Naive thymus-derived CD8-positive, alpha-beta T cell (primary cell): ENCODE results near the gene RTP5. TPM values are rescaled to one million over a fixed set of nuclear protein-coding genes. Genes with fewer than 3 reads are reported as not detected.

Source experiments
- ATAC-seq, 2 donors: fragments of 150-1000 bp; cut with Tn5 transposase in 1 of 2; sonication (Bioruptor Pico), chemical (Tn5 transposase) in 1 of 2; 1 replicate in 1 of 2; 2 replicates in 1 of 2; pipeline ENCODE4 v1.10.0; 2021; ENCODE audit warnings: mild to moderate bottlenecking in 2 of 2, moderate library complexity in 2 of 2
- POLR2A ChIA-PET: fragments of 350-600 bp; sonication (Branson Sonifier 250); formaldehyde crosslinking; loops from one replicate; lab custom pipeline; 2021; ENCODE audit warnings: antibody characterized with exemption; lab: Charles Lee
- DNase-seq, 10 donors: peaks; one replicate each; pipeline versions ENCODE4 v3.0.0 to v3.0.0-alpha.2; 2020 to 2022
- H3K27ac Mint-ChIP-seq, 10 donors: one replicate each; pipeline ENCODE4 v1.8.0; 2020 to 2022; ENCODE audit warnings: mild to moderate bottlenecking in 10 of 10, mixed read lengths in 10 of 10, moderate library complexity in 4 of 10, inconsistent platforms in 1 of 10
- H3K27me3 Mint-ChIP-seq, 5 donors: one replicate each; pipeline ENCODE4 v1.8.0; 2021 to 2022; ENCODE audit warnings: mixed read lengths in 5 of 5
- H3K36me3 Mint-ChIP-seq, 3 donors: one replicate each; pipeline ENCODE4 v1.8.0; 2020 to 2022; ENCODE audit warnings: mixed read lengths in 3 of 3, mild to moderate bottlenecking in 2 of 3, inconsistent platforms in 1 of 3
- H3K4me1 Mint-ChIP-seq, 4 donors: one replicate each; pipeline ENCODE4 v1.8.0; 2021 to 2022; ENCODE audit warnings: mixed read lengths in 4 of 4
- H3K4me3 Mint-ChIP-seq, 10 donors: one replicate each; pipeline ENCODE4 v1.8.0; 2020 to 2022; ENCODE audit warnings: mild to moderate bottlenecking in 10 of 10, mixed read lengths in 10 of 10, moderate library complexity in 6 of 10, inconsistent platforms in 1 of 10
- H3K9me3 Mint-ChIP-seq, 9 donors: one replicate each; pipeline ENCODE4 v1.8.0; 2020 to 2022; ENCODE audit warnings: mixed read lengths in 9 of 9, mild to moderate bottlenecking in 3 of 9, inconsistent platforms in 1 of 9, moderate library complexity in 1 of 9
- polyA plus RNA-seq, 3 donors: library from polyadenylated mRNA; unstranded; fragments of 300-500 nt; fragmentation: Illumina TruSeq; gene quantifications; one replicate each; pipeline ENCODE4 v1.2.3, GENCODE V29; 2021
- total RNA-seq, 8 experiments: library from RNA in 2 of 8; stranded (reverse) in 2 of 8; gene quantifications; one replicate each; pipeline ENCODE4 v1.2.3 and lab custom pipeline; 2021 to 2026

RTP5 gene
- total and polyA plus RNA-seq, 5 experiments from 2014 or later, result not detected

DNA sequence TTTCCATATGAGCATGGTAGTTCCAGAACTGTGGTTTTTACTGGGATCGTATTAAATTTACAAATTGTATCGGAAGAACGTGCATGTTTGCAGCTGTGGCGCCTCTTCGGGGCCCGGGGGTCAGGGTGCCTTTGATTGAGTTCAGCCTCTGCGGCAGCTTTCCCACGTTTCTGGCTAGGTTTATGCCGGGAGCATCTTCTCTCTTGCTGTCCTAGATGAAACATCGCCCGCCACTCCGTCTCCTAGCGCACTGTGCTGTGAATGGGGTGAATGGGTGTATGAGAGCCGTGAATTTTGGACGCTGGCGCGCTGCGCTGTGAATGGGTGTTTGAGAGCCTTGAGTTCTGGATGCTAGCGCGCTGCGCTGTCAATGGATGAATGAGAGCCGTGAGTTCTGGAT is 23.1 kb upstream of the RTP5 start:
- Mint-ChIP-seq H3K4me3 (peak overlapping the region in 2 of 10 donors; percentile 10 to 39), H3K27me3 (peaks cover 0 to 4% (median 0%) of the 10 kb centered on the region in 5 donors), H3K27ac (peak overlapping the region in 2 of 10 donors; percentile 11 to 47), H3K4me1 (peaks cover 16 to 35% (median 28%) of the 10 kb centered on the region in 4 donors), H3K9me3 (no peaks in the 10 kb centered on the region), H3K36me3 (no peaks in the 10 kb centered on the region)
- no peak for ATAC-seq
- POLR2A ChIA-PET, result interaction anchor here (1.0 kb wide), 1 partner anchor 27 kb away, joined by 3 read pairs; no protein-coding TSS in a partner anchor
- DNase-seq, result no peak

DNA sequence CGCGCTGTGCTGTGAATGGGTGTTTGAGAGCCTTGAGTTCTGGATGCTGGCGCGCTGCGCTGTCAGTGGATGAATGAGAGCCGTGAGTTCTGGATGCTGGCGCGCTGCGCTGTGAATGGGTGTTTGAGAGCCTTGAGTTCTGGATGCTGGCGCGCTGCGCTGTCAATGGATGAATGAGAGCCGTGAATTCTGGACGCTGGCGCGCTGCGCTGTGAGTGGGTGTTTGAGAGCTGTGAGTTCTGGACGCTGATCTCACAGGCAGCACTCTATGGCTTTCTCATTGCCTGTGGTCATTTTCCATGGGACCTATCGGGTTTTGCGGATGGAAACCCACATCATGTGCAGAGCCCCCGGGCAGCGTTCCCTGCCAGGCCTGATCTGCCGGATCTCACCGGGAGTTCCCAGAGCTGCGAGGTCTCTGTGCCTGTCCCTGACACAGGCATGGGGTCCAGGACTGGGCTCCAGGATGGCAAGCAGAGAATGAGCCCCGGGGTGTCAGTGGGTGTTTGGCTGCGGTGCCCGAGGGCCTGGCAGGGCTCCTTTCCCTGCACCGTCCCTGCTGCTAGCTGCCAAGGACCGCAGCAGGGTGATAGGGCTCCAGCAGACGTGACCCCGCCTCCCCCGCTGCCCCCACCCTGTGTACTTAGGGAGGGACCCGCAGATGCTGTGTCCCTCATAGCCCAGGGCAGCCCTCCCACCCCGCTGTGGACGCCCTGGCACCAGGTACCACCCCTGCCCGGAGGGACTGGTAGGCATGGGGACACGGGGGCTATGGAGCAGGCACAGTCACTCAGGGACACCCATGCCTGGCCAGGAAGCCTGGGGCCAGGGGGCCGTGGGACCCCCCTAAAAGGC is 20.5 kb upstream of the RTP5 start:
- DNase-seq (peak in 1 of 10 donors; percentile 49), ATAC-seq (no peak)
- no peaks in the 10 kb centered on the region for H3K9me3 Mint-ChIP-seq
- H3K4me3 Mint-ChIP-seq, result no peak overlapping the region
- no peaks in the 10 kb centered on the region for H3K36me3 Mint-ChIP-seq
- peaks cover 0 to 4% (median 0%) of the 10 kb centered on the region in 5 donors for H3K27me3 Mint-ChIP-seq
- POLR2A ChIA-PET, result no interaction called here
- H3K27ac Mint-ChIP-seq, result no peak overlapping the region
- peaks cover 8 to 20% (median 17%) of the 10 kb centered on the region in 4 donors for H3K4me1 Mint-ChIP-seq

- Mint-ChIP-seq H3K27ac (no peak overlapping the region), H3K9me3 (no peaks in the 10 kb centered on the region), H3K4me1 (peaks cover 8 to 16% (median 12%) of the 10 kb centered on the region in 4 donors), H3K36me3 (no peaks in the 10 kb centered on the region), H3K27me3 (peaks cover 0 to 4% (median 0%) of the 10 kb centered on the region in 5 donors), H3K4me3 (no peak overlapping the region)
- POLR2A ChIA-PET, result interaction anchor here (1.2 kb wide), 1 partner anchor 17 kb away, joined by 4 read pairs; no protein-coding TSS in a partner anchor
- DNase-seq (no peak), ATAC-seq (no peak)
Observed at GRCh38 chr2:241849616-241850543, 19.6 kb upstream of the RTP5 start.

DNA sequence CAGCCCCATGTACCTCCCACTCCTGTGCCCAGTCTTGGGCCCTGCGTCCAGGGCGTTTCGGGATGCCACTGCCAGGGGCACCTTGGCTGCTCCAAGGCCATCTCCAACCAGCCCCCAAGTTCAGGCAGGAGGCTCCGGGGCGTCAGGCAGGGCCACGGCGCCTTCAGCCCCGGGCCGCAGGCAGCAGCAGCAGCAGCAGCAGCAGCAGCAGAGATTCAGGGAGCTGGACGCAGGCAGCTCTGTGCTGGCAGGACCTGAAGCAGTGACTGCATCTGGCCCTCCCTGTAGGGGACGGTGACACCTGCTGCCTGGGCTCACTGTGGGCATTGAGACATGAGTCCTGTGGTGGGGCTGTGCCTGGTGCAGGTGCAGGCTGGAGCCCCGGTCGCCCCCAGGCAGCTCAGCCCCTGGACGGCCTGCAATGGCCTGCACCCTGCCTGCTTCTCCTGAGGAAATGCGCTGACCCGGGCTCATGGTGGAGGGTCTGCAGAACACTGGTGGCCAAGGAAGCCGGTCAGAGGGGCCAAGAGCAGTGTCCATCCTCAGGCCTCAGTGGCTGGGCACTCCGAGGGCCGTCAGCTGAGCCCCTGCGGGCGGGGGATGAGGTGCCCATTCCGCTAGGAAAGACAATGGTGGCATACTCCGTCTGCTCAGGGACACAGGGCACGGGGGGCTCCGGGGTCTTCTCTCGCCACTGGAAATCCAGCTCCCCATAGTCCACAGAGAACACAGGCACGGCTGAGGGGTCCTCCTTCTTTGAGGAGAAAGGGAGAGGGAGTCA is 18.8 kb upstream of the RTP5 start:
- peaks cover 3 to 8% (median 5%) of the 10 kb centered on the region in 4 donors for H3K4me1 Mint-ChIP-seq
- H3K9me3 Mint-ChIP-seq, result no peaks in the 10 kb centered on the region
- DNase-seq, result no peak
- H3K36me3 Mint-ChIP-seq, result no peaks in the 10 kb centered on the region
- peaks cover 0 to 3% (median 0%) of the 10 kb centered on the region in 5 donors for H3K27me3 Mint-ChIP-seq
- no peak for ATAC-seq
- no peak overlapping the region for H3K27ac Mint-ChIP-seq
- no peak overlapping the region for H3K4me3 Mint-ChIP-seq
- POLR2A ChIA-PET, result interaction anchor here (1.2 kb wide), 1 partner anchor 16 kb away, joined by 4 read pairs; no protein-coding TSS in a partner anchor

DNA sequence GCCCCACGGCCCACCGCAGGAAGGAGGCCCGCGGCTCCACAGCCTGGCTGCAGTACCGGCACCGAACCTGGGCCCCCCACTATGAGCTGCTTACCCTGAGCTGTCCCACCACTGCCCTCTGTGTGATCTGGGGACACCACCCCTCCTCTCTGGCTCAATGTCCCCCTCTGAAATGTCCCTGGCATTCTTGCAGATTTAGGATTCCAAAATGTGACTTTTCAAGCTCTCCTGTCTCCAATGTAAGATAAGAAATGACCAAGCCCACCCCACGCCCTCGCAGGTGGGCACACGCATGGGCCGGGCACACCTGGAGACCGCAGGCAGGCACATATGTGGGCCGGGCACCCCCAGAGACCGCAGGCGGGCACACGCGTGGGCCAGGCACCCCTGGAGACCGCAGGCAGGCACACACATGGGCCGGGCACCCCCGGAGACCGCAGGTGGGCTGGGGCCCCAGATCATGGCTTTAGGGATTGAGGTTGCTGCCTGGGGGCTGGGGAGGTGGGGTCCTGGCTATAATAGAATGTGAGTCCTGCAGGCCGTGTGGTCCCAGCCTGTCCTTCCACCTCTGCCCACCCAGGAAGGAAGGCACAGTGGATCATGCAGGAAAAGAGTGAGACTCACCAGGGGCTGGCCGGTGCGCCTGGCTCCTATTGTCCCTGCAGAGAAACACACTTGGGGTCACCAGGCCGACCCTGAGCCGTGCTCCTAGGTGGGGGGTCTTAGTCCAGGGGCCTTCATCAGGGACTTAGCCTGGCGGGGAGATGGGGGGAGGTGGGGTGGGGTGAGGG is 18.0 kb upstream of the RTP5 start:
- H3K27ac Mint-ChIP-seq, result no peak overlapping the region
- H3K36me3 Mint-ChIP-seq, result no peaks in the 10 kb centered on the region
- no peaks in the 10 kb centered on the region for H3K27me3 Mint-ChIP-seq
- no peaks in the 10 kb centered on the region for H3K9me3 Mint-ChIP-seq
- DNase-seq (no peak), ATAC-seq (no peak)
- peaks cover 0 to 3% (median under 1%) of the 10 kb centered on the region in 4 donors for H3K4me1 Mint-ChIP-seq
- no peak overlapping the region for H3K4me3 Mint-ChIP-seq
- POLR2A ChIA-PET, result interaction anchor here (0.5 kb wide), 1 partner anchor 11 kb away, joined by 4 read pairs; no protein-coding TSS in a partner anchor

DNA sequence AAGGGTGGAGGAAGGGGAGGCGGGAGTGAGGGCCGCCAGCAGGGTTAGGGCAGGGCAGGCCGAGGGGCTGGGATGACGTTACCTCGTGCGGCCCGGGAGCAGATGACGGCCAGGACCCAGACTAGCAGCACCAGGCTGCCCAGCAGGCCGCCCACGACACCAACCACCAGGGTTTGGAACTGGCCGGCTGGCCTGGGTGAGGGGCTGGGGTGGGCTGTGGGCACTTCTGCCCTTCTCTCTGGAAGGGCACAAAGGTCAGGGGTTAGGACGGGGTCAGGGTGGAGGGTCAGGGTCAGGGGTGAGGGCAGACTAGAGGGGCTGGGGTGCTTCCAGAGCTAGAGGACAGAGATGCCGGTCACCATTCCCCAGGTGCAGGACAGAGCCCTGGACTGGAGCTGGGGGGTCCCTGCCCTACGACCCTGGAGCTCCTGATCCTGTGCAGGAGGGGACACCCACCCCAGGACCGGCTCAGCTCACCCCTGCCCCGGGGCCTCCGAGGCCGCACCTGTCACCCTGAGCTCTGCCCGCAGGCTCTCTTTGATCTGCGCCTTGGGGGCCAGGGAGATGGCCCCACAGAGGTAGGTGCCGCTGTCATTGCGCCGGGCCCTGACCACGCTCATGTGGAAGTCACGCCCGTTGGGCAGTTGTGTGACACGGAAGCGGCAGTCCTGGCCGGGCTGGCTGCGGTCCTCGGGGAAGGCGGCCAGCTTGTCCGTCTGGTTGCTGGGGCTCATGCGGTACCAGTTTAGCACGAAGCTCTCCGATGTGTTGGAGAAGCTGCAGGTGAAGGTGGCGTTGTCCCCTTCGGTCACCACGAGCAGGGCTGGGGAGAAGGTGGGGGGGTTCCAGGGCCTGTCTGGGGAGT is 17.2 kb upstream of the RTP5 start:
- POLR2A ChIA-PET, result no interaction called here
- no peaks in the 10 kb centered on the region for H3K36me3 Mint-ChIP-seq
- ATAC-seq (no peak), DNase-seq (no peak)
- no peaks in the 10 kb centered on the region for H3K9me3 Mint-ChIP-seq
- peaks cover 0 to 3% (median 0%) of the 10 kb centered on the region in 4 donors for H3K4me1 Mint-ChIP-seq
- H3K27me3 Mint-ChIP-seq, result no peaks in the 10 kb centered on the region
- H3K27ac Mint-ChIP-seq, result peak overlapping the region in 1 of 10 donors; percentile 22
- H3K4me3 Mint-ChIP-seq, result no peak overlapping the region

GRCh38 chr2:241852981-241853631 is 16.4 kb upstream of the RTP5 start:
- no peak overlapping the region for H3K4me3 Mint-ChIP-seq
- no peaks in the 10 kb centered on the region for H3K9me3 Mint-ChIP-seq
- peak overlapping the region in 1 of 10 donors; percentile 22 for H3K27ac Mint-ChIP-seq
- DNase-seq (peak in 1 of 10 donors; percentile 11), ATAC-seq (no peak)
- no peaks in the 10 kb centered on the region for H3K27me3 Mint-ChIP-seq
- no peaks in the 10 kb centered on the region for H3K36me3 Mint-ChIP-seq
- peaks cover 0 to 5% (median 3%) of the 10 kb centered on the region in 4 donors for H3K4me1 Mint-ChIP-seq
- POLR2A ChIA-PET, result no interaction called here

GRCh38 chr2:241853651-241854341 is 15.7 kb upstream of the RTP5 start:
- DNase-seq, result no peak
- Mint-ChIP-seq H3K9me3 (no peaks in the 10 kb centered on the region), H3K4me1 (peaks cover 0 to 9% (median 7%) of the 10 kb centered on the region in 4 donors), H3K4me3 (no peak overlapping the region), H3K27me3 (no peaks in the 10 kb centered on the region), H3K36me3 (no peaks in the 10 kb centered on the region), H3K27ac (no peak overlapping the region)
- ATAC-seq, result no peak
- POLR2A ChIA-PET, result no interaction called here

DNA sequence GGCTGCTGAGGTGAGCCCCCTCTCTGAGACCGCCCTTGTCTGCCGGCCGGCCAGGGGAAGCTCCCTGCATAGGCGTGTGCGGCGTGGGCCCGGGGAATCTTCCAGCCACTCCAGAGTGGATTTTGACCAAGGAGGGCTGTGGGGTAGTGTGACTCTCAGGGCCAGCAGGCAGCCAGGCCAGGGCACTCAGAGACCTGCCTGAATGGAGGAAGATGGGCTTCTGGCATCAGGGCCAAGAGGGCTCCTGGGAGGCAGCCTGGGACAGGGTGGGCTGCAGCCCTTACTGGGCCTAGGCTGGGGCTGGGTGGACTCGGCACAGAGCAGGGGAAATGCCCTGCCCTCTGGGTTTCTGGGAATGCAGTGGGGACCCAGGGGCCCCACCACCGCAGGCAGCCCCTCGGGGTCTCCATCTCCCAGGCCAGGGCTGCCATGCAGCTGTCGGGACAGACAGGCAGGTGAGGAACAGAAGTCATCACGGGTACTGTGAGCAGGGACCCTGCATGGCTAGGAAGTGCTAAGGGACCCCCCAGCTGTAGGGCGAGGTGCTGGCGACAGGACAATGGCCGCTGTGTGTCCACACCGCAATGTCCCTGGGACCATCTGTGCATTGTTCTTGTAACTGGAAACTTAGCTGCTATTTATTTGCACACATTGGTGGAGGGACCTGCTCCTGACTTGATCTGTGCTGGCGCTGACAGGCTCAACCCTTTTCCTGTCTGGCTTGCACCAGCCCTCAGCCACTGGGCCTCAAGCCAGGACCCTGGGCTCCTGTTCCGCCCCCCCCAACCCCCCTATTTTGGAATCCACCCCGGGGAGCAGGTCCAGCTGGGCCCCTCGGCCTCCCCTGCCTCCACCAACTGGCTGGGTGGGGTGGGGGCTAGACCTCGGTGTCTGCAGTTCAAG is 14.9 kb upstream of the RTP5 start:
- DNase-seq (peak in 1 of 10 donors; percentile 27), ATAC-seq (no peak)
- Mint-ChIP-seq H3K9me3 (no peaks in the 10 kb centered on the region), H3K27ac (no peak overlapping the region), H3K4me3 (no peak overlapping the region), H3K36me3 (no peaks in the 10 kb centered on the region), H3K27me3 (no peaks in the 10 kb centered on the region), H3K4me1 (peaks cover 1 to 13% (median 10%) of the 10 kb centered on the region in 4 donors)
- POLR2A ChIA-PET, result no interaction called here
